MM.1S (cell line): ENCODE results near the gene AFAP1.

Experiments used
- EZH2 ChIP-seq: fragments of 300-600 bp; sonication (generic); optimal IDR thresholded peaks from 2 replicates; pipeline ENCODE3; 2017; ENCODE audit warnings: low read depth, mild to moderate bottlenecking, antibody characterized with exemption, low read length, mixed read lengths
- TF ChIP-seq, protein P1 (sequence below): fragments of 300-600 bp; sonication (generic); IDR thresholded peaks from 2 replicates; pipeline ENCODE4 v1.5.1; 2016; ENCODE audit warnings: antibody characterized with exemption, low read length, mixed read lengths

DNA sequence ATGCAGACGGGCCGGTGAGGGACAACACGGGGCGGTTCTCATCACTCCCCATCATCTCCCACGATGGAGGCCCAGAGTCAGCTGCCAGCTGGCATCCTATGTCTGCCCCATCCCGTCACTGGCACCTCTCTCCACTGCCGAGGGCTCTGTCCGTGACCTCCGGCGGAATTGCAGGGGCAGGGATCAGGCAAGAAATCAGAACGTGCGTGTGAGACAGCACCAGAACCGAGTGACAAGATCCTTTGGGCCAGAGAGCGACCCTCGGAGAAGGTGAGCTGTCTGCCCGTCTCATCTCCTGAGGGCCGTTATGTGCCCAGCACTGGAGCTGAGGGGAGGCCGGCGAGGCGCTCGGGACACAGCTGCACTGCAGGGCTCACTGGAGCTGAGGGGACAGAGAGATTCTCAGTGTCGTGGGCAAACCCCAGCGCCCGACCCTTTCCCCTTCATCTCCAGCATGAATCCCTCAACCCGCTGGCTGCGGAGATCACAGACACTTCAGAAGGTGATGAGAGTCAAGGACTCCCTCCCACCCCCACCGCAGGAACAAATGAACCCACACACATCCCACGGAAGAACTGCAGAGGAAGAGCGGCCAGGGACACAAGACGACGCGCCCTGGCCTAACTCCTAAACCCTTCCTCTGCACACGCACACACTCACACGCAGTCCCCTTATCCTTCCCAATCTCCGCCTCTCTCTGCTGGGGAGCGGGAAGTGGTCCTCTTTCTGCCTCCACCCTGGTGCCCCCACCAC, 128.7 kb downstream of the AFAP1 start:
- TF ChIP-seq, protein P1, sequence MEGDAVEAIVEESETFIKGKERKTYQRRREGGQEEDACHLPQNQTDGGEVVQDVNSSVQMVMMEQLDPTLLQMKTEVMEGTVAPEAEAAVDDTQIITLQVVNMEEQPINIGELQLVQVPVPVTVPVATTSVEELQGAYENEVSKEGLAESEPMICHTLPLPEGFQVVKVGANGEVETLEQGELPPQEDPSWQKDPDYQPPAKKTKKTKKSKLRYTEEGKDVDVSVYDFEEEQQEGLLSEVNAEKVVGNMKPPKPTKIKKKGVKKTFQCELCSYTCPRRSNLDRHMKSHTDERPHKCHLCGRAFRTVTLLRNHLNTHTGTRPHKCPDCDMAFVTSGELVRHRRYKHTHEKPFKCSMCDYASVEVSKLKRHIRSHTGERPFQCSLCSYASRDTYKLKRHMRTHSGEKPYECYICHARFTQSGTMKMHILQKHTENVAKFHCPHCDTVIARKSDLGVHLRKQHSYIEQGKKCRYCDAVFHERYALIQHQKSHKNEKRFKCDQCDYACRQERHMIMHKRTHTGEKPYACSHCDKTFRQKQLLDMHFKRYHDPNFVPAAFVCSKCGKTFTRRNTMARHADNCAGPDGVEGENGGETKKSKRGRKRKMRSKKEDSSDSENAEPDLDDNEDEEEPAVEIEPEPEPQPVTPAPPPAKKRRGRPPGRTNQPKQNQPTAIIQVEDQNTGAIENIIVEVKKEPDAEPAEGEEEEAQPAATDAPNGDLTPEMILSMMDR = no peak
- TF ChIP-seq EZH2 = no peak
